Stimulated activated naive CD8-positive, alpha-beta T cell treated with anti-CD3 and anti-CD28 coated beads, Interleukin-15, amount 100 ng/mL, for 72 hours (primary cell): ENCODE data around the gene RPIA.

Experiments
- ATAC-seq: fragments of 150-1000 bp; cut with Tn5 transposase; 2 replicates; pipeline ENCODE4 v1.10.0; 2021; ENCODE audit warnings: mild to moderate bottlenecking, moderate library complexity
- DNase-seq, 2 donors: peaks; one replicate each; pipeline ENCODE4 v3.0.0; 2021 to 2022
- H3K27ac Mint-ChIP-seq, 2 donors: one replicate each; pipeline ENCODE4 v1.8.0; 2022; ENCODE audit warnings: mild to moderate bottlenecking in 2 of 2, mixed read lengths in 2 of 2, moderate library complexity in 2 of 2
- H3K27me3 Mint-ChIP-seq: one replicate; pipeline ENCODE4 v1.8.0; 2022; ENCODE audit warnings: mixed read lengths
- H3K4me1 Mint-ChIP-seq: one replicate; pipeline ENCODE4 v1.8.0; 2022; ENCODE audit warnings: mild to moderate bottlenecking, mixed read lengths
- H3K4me3 Mint-ChIP-seq, 2 donors: one replicate each; pipeline ENCODE4 v1.8.0; 2022; ENCODE audit warnings: mild to moderate bottlenecking in 2 of 2, mixed read lengths in 2 of 2, moderate library complexity in 1 of 2
- H3K9me3 Mint-ChIP-seq, 2 donors: one replicate each; pipeline ENCODE4 v1.8.0; 2022; ENCODE audit warnings: mixed read lengths in 2 of 2

Gene RPIA

GRCh38 chr2:88698498-88699233 is 7.2 kb downstream of the RPIA start:
- ATAC-seq (no peak), DNase-seq (no peak)
- Mint-ChIP-seq H3K27ac (no peak overlapping the region), H3K4me1 (peaks cover 50% of the 10 kb centered on the region), H3K27me3 (no peaks in the 10 kb centered on the region), H3K9me3 (peaks cover 0 to under 1% of the 10 kb centered on the region in 2 donors), H3K4me3 (no peak overlapping the region)

GRCh38 chr2:88707003-88707402 is 15.5 kb downstream of the RPIA start:
- Mint-ChIP-seq H3K4me3 (no peak overlapping the region), H3K4me1 (no peaks in the 10 kb centered on the region), H3K27me3 (no peaks in the 10 kb centered on the region), H3K9me3 (peaks cover 9 to 12% of the 10 kb centered on the region in 2 donors), H3K27ac (no peak overlapping the region)
- ATAC-seq = no peak
- no peak for DNase-seq

GRCh38 chr2:88709181-88709631 is 17.7 kb downstream of the RPIA start:
- Mint-ChIP-seq H3K4me1 (peaks cover 6% of the 10 kb centered on the region), H3K27ac (no peak overlapping the region), H3K4me3 (no peak overlapping the region), H3K9me3 (peaks cover 3 to 9% of the 10 kb centered on the region in 2 donors), H3K27me3 (no peaks in the 10 kb centered on the region)
- no peak for ATAC-seq
- DNase-seq = no peak

GRCh38 chr2:88711289-88711688 is 19.8 kb downstream of the RPIA start:
- H3K9me3 Mint-ChIP-seq = peaks cover 0 to under 1% of the 10 kb centered on the region in 2 donors
- DNase-seq (no peak), ATAC-seq (no peak)
- no peaks in the 10 kb centered on the region for H3K27me3 Mint-ChIP-seq
- H3K4me3 Mint-ChIP-seq = no peak overlapping the region
- peaks cover 12% of the 10 kb centered on the region for H3K4me1 Mint-ChIP-seq
- peak overlapping the region in 1 of 2 donors; percentile 4 for H3K27ac Mint-ChIP-seq

- peaks cover 12% of the 10 kb centered on the region for H3K4me1 Mint-ChIP-seq
- ATAC-seq = no peak
- H3K27me3 Mint-ChIP-seq = no peaks in the 10 kb centered on the region
- H3K27ac Mint-ChIP-seq = no peak overlapping the region
- peaks cover 2 to 3% of the 10 kb centered on the region in 2 donors for H3K9me3 Mint-ChIP-seq
- DNase-seq = no peak
- no peak overlapping the region for H3K4me3 Mint-ChIP-seq
Measured at GRCh38 chr2:88711897-88712296, 20.4 kb downstream of the RPIA start.

GRCh38 chr2:88713408-88713807 is 21.9 kb downstream of the RPIA start:
- Mint-ChIP-seq H3K27ac (no peak overlapping the region), H3K27me3 (no peaks in the 10 kb centered on the region), H3K4me1 (peaks cover 12% of the 10 kb centered on the region), H3K4me3 (no peak overlapping the region), H3K9me3 (peaks cover 10 to 13% of the 10 kb centered on the region in 2 donors)
- ATAC-seq = no peak
- DNase-seq = no peak

GRCh38 chr2:88714667-88715066 is 23.2 kb downstream of the RPIA start:
- DNase-seq = no peak
- Mint-ChIP-seq H3K4me1 (peaks cover 12% of the 10 kb centered on the region), H3K4me3 (no peak overlapping the region), H3K9me3 (peaks cover 10 to 13% of the 10 kb centered on the region in 2 donors), H3K27me3 (no peaks in the 10 kb centered on the region), H3K27ac (no peak overlapping the region)
- ATAC-seq = no peak

GRCh38 chr2:88720399-88720798 is 28.9 kb downstream of the RPIA start:
- H3K27me3 Mint-ChIP-seq = no peaks in the 10 kb centered on the region
- no peak overlapping the region for H3K4me3 Mint-ChIP-seq
- no peak overlapping the region for H3K27ac Mint-ChIP-seq
- peaks cover 10 to 13% of the 10 kb centered on the region in 2 donors for H3K9me3 Mint-ChIP-seq
- no peak for ATAC-seq
- peaks cover 22% of the 10 kb centered on the region for H3K4me1 Mint-ChIP-seq
- no peak for DNase-seq

GRCh38 chr2:88721268-88721667 is 29.8 kb downstream of the RPIA start:
- H3K27me3 Mint-ChIP-seq = no peaks in the 10 kb centered on the region

GRCh38 chr2:88724643-88725332 is 33.3 kb downstream of the RPIA start:
- no peak overlapping the region for H3K4me3 Mint-ChIP-seq
- H3K27me3 Mint-ChIP-seq = no peaks in the 10 kb centered on the region
- ATAC-seq (no peak), DNase-seq (no peak)
- H3K4me1 Mint-ChIP-seq = peaks cover 52% of the 10 kb centered on the region
- no peaks in the 10 kb centered on the region for H3K9me3 Mint-ChIP-seq
- H3K27ac Mint-ChIP-seq = no peak overlapping the region

More at GRCh38 chr2:88721268-88721667, 29.8 kb downstream of the RPIA start:
- no peak for DNase-seq
- H3K9me3 Mint-ChIP-seq = peaks cover 10 to 13% of the 10 kb centered on the region in 2 donors
- no peak for ATAC-seq
- peaks cover 30% of the 10 kb centered on the region for H3K4me1 Mint-ChIP-seq
- no peak overlapping the region for H3K4me3 Mint-ChIP-seq
- no peak overlapping the region for H3K27ac Mint-ChIP-seq

GRCh38 chr2:88729061-88729745 is 37.7 kb downstream of the RPIA start:
- DNase-seq (no peak), ATAC-seq (no peak)
- H3K27me3 Mint-ChIP-seq = no peaks in the 10 kb centered on the region
- peak overlapping the region; percentile 41 to 44 for H3K27ac Mint-ChIP-seq
- H3K4me3 Mint-ChIP-seq = no peak overlapping the region
- no peaks in the 10 kb centered on the region for H3K9me3 Mint-ChIP-seq
- H3K4me1 Mint-ChIP-seq = peaks cover 42% of the 10 kb centered on the region

GRCh38 chr2:88733155-88733902 is 41.9 kb downstream of the RPIA start:
- no peak for DNase-seq
- Mint-ChIP-seq H3K9me3 (no peaks in the 10 kb centered on the region), H3K27me3 (no peaks in the 10 kb centered on the region), H3K27ac (peak overlapping the region; percentile 62 to 90), H3K4me1 (peaks cover 27% of the 10 kb centered on the region), H3K4me3 (no peak overlapping the region)
- no peak for ATAC-seq

GRCh38 chr2:88735133-88735532 is 43.7 kb downstream of the RPIA start:
- H3K27ac Mint-ChIP-seq = no peak overlapping the region
- H3K4me3 Mint-ChIP-seq = no peak overlapping the region
- no peak for DNase-seq
- peaks cover 15% of the 10 kb centered on the region for H3K4me1 Mint-ChIP-seq
- H3K27me3 Mint-ChIP-seq = no peaks in the 10 kb centered on the region
- ATAC-seq = no peak
- H3K9me3 Mint-ChIP-seq = no peaks in the 10 kb centered on the region

GRCh38 chr2:88735853-88736252 is 44.4 kb downstream of the RPIA start:
- Mint-ChIP-seq H3K27ac (peak overlapping the region; percentile 54 to 57), H3K27me3 (no peaks in the 10 kb centered on the region), H3K4me1 (peaks cover 15% of the 10 kb centered on the region), H3K4me3 (no peak overlapping the region), H3K9me3 (no peaks in the 10 kb centered on the region)
- DNase-seq = no peak
- ATAC-seq = peak; percentile 45

GRCh38 chr2:88736437-88736836 is 45.0 kb downstream of the RPIA start:
- H3K4me1 Mint-ChIP-seq = peaks cover 15% of the 10 kb centered on the region
- H3K4me3 Mint-ChIP-seq = no peak overlapping the region
- DNase-seq = no peak
- H3K9me3 Mint-ChIP-seq = no peaks in the 10 kb centered on the region
- ATAC-seq = no peak
- H3K27ac Mint-ChIP-seq = peak overlapping the region; percentile 31 to 57
- no peaks in the 10 kb centered on the region for H3K27me3 Mint-ChIP-seq
